ENCODE measurements around the gene TSLP.

Gene TSLP

DNA sequence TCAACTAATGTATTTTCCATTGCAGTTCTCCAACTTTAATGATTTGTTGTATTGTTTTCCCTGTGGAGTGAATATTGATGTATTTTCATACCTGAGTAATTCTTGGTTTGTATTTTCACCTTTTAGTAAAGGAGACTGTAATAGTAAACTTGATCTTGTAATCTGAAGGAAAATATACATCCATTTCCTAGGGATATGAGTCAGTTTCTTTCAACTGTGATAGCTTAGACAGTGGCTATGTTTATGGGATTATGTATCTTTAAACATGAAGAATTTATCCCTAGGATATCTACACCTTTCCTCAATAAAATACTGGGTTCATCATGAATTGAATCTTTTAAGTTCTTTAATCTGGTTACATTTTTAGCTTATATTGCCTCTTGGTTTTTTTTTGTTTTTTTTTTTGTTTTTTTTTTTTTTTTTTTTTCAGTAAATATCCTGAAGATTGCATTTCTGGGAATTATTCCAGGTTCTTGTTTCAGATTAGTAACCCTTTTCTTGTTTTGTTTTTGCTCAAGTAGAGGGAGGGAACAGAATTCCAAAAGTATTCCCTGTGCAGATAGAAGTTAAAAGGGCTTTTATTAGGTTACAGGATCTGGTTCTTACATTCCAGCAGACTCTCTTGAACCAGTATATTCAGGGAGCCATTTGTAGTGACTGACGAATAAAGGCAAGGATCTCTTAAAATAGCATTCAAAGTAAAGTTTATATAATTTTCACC is 27.7 kb downstream of the TSLP start:
- DNase-seq (ENCODE audit: low spot score), result no peak

DNA sequence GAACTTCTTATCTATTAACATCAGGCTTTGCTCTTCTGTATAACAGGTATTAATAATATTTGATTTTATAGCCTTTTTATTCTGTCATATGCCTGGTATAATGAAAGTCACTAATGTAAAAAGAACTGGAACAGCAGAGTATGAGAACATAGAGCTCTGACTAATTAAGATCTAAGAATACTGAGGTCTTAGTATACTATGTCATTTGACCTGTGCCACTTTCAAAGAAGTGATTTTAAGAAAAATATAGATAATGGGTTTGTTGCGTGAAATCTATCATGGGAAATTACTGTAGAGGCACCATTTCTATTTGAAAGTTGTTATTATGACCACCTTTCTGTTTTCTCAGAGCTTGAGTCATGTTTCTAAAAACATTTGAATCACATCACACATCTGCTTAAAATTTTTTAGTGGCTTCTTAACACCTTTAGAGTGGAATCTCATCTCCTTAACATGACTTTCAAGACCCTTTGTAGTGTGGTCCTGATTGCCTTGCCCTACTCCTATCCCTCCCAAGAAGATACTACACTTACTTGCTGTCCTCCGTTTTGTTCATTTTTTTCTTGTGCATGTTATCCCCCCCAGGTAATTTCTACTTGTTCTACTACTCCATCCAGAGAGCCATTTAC is 34.9 kb downstream of the TSLP start:
- DNase-seq (ENCODE audit: low spot score), result no peak

DNA sequence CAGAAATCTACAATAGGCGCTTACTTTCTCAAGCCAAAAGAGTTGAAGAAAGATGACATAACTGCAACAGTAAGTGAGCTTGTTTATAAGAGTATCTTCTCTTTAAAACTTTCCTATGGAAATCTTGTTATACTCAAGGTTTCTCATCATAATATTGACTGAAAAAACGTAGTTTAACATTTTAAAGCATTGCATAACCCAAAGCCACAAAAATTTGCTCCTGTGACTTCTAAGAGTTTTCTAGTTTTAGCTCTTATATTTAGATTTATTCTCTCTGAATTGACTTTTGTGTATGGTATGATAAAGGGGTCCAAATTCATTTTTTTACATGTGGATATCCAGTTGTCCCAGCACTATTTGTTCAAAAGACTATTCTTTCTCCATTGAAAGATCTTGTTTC is 35.9 kb downstream of the TSLP start:
- DNase-seq (ENCODE audit: low spot score), result no peak

DNA sequence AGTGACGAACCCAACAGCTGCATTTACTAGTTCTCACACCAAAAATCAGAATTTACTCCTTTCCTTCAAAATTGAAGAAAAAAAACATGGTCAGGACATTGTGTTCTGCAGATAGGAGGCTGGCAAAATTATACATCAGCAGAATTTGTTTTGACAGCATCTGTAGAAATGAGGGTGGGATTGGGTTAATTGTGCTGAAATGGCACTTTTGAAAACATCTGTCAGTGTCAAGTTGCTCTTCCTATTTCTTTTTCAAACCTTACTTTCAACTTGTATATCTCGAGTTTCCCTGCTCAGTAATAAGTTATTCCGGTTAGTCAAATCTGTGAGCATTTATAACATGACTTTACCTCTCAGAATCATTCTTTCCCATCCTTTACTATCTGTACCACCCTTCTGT is 40.4 kb downstream of the TSLP start:
- no peak for DNase-seq (ENCODE audit: low spot score)

DNA sequence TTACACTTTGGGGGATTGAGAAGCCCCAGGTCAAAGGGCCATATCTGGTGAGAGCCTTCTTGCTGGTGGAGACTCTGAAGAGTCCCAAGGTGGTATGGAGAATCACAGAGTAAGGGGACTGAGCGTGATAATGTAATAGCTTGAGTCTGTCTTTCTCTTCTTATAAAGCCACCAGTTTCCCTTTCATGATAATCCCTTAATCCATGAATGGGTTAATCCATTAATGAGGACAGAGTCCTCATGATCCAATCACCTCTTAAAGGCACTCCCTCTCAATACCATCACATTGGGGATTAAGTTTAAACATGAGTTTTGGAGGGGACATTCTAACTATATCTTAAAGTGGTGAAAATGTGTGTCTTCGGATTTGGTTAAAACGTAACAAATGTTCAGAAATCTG is 42.2 kb downstream of the TSLP start:
- DNase-seq (ENCODE audit: low spot score), result no peak

DNA sequence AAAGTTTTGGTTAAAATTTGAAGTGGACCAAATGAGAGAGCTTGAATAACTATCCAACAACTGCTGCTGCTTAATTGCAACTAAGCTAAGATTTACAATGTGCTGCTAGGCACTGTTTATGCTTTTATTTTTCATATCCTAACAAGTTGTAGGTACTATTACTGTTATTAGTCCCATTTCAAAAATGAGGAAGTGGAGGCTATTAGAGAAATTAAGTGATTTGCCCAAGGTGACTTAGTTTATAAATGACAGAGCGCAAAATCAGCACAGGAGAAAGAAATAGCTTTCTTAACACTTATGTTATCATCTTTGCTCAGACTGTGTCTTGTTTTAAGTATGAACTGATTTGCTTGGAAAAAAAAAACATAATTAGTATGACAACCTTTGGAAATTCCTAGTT is 43.7 kb downstream of the TSLP start:
- no peak for DNase-seq (ENCODE audit: low spot score)

DNA sequence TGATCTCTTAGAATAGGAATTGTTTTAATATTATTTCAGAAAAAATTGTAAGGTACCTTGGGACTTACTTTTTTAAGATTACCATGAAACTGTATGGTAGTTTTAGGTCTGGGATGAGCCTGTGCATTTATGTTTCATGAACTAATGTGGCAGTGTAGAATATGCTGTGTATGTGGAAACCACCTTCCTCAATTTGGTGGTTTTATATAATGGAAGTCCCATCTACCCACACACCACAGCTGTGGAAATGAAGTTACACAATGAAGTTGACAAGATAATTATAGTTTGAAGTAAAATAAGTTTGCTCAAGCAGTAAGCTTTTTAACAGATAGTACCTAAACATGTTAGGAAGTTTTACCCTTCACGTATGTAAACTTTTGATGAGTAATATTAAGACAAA is 45.0 kb downstream of the TSLP start:
- no peak for DNase-seq (ENCODE audit: low spot score)

DNA sequence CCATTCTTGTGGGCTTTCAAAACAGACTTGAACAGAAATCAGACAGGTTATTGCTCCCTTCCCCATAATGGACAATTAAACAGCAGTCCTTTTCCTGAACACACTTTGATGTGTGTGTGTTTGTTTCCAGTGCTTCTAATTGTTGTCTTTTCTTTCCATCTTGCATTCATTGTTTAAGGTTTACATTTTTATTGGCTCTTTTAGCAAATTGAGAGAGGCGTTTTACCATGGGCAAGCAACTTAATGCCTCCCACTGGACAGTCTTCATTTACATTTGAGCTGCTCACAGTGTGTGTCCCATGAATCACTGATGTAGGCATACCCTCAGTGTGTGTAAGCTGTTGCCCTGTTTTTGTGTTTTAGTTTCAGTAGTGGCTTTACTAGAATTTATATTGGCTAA is 45.6 kb downstream of the TSLP start:
- DNase-seq (ENCODE audit: low spot score), result no peak

DNA sequence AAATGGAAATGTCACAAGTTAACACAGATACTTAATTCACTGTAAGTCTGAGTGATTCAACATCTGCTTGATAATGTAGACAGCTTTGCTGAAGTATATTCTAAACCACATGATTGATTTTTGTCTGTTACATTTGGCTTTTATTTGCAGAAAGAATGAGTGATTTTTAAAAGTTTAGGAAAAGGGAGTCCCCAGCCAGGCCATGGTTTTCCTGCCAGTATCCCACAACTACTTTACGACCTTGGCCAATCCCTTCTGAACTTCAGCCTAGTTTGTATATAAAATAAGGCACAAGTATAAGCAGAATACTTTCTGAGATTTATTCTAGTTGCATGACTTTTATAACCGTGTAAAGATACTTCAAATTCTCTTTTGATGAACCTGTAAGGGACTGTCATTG is 47.7 kb downstream of the TSLP start:
- DNase-seq (ENCODE audit: low spot score), result no peak

DNA sequence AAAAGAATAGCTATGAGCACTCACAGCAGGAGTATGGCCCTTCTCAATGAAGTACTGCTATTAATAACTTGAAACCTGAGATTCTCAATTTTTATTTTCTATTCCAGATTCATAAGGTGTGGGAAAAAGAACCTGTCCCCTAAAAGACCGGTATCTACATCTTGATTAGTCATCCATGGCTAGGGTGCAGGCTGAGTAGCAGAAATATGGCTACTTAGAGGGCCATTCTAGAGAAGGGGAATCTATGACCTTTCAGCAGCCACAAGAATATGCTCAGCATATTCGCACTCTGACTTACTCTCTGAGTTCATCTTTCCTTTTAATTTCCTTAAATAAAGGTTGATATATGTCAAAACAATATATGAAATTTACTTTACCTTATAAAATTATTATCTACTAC is 48.3 kb downstream of the TSLP start:
- DNase-seq (ENCODE audit: low spot score), result no peak

DNA sequence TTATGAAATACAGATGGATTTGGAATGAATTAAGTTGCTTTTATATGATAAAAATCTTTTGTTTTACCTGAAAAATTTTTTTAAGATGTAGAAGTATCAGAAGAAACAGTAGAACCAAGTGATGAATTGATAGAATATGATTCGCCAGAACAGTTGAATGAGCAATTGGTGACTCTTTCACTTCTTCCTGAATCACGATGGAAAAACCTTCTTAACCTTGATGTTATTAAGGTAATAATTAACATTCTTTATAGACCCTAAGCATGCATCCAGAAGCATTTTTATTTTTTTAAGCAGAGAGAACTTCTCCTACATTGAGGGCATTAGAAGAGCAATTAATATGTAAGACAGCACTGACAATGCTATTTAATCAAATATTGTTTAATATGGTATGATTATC is 49.4 kb downstream of the TSLP start:
- no peak for DNase-seq (ENCODE audit: low spot score)

DNA sequence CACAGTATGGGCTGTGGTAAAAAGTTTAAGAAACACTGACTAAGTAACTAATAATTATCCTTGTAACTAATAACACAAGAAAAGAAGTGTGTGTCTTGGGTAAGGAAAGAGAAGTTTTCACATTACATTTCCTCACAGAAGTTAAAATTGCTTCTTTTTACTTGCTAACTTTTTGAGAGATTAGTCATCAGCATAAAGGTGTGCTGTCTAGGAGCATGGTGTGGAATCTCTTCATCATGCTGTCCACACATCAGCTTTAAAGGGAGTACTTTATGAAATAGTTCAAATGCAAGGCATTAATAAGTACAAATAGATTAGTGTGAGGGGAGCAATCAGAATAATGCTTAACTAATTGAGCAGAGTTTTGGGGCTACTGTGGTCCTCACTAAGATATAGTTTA is 50.4 kb downstream of the TSLP start:
- no peak for DNase-seq (ENCODE audit: low spot score)

DNA sequence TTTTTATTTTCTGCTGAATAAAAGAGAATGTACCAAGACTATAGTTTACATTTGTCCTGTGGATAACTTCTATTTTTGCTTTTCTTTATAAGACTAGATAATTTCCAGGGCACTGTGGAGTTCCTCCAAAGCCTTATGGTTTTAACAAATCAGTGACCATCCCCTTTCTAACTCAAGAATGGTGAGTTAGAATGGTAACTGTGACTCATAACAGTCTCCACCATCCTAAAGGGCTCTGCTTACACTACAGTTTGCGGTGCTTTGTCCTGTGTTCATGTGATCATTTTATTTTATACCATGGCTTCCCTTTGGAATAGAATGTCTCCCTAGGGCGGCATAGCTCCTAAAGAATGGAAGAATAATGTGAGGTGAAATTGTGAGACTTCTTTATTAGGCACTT is 50.9 kb downstream of the TSLP start:
- no peak for DNase-seq (ENCODE audit: low spot score)

DNA sequence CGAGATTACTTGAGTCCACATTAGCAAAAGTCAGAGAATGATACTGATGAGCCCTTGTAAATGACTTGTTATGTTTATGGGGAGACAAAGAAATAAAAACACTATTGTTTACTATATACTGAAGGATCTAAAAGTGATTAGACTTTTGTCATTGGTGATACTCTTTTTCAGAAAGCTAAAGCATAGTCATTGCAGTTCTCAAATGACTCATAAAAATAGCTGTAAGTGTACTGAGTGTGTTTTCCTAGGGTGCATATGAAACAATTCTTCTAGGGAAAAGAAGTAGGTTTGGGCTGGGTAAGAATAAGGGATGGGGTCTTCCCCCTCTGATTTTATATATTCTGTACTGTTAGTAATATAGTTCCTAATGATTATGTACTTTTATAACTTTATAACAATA is 53.3 kb downstream of the TSLP start:
- DNase-seq (ENCODE audit: low spot score), result no peak

DNA sequence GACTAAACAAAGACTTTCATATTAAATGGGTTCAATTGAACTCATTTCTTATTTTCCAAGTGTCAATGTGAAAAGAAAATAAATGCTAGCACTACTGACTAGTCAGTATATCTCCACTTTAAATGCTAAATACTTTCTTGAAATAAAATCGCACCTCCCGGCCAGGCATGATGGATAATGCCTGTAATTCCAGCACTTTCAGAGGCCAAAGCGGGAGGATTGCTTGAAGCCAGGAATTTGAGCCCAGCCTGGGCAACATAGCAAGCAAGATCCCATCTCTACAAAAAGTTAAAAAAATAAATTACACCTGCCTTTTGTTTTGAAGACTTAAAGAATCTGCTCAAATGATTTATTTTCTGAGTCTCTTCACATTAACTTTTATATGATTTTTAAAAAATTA is 55.4 kb downstream of the TSLP start:
- no peak for DNase-seq (ENCODE audit: low spot score)
